EL (cell line): ENCODE results near the gene PLAC9.

Source experiments
- DNase-seq: peaks from one replicate; pipeline ENCODE4 v3.0.0-alpha.2; 2016

Gene PLAC9

DNA sequence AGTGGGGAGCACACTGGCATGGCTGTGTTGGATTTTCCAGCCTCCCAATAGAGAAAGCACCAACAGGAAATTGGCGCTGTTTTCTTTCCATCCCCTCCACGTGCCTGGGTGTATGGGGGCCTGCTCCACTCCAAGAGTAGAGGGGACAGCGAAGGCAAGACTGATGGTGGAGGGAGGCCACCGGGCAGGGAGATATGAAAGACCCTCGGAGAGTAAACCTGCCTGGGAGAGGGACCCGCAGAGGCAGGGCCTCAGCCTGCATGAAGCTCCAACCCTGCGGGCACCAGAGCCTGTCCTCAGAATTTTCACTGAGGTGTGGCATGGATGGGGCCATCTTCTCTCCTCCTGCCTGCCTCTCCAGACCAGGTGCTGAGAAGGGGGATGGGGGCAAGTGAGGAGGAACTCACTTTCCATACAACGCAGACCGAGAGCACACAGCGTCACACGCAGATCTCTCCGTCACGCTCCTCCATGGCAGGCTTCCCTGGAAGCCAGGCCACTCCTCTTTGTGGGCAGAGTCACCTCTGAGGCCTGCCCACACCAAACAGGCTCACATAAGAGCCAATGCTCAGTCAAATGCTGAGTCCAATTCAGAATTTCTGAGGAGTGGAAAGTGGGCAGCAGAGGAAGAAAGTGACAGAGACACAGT lies 54.0 kb downstream of the PLAC9 start:
- no peak for DNase-seq

DNA sequence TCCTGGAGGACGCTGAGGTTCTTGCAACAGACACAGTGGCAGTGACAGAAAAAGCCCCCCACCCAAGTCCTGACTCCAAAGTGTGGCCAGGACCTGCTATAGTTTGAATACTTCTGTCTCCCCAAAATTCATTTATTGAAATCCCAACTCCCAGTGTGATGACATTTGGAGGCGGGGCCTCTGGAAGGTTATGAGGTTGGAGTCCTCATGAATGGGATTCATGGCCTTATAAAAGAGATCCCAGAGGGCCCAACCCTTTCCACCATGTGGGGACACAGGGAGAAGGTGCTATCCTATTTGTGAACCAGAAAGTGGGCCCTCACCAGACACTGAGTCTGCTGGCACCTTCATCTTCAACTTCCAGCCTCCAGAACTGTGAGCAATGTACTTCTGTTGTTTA lies 54.5 kb downstream of the PLAC9 start:
- no peak for DNase-seq

DNA sequence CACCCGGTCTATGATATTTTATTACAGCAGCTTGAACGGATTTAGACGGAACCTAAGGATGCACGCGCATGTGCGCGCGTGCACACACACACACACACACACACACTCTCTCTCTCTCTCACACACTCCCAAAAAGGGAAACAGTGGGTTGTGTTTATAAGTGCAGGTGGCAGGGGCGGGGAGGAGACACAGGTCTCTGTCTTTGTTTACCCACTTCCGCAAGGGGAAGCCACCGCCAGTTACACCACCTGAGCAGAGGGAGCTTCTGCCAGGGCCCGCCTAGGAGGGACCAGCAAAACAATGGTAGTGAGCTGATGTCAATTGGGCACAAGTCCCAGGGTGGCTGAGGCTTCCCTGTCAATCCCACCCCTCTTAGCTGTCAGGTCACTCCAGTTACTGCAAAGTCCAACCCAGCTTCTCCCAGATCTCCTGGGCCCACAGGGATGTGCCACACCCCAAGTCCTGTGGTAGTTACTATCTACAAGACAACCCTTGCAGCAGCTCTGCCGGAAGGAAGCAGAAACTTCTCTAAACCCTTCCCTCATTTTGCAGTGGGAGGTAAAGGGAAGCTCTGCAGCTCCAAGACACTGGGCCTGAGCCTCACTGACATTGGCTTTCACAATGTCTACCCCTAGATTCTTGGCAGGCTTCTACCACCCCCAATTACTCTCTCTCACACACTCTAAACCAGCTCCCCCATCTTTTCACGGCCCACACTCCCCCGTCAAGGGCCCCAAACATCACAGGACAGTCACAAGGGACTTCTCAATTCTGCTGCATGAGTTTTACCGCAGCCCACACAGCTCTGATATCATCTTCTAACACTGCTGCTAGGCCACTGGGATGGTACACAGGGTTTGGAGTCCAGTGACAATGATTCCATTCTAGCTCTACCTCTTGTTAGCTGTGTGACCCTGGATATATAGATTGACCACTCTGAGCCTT lies 55.2 kb downstream of the PLAC9 start:
- no peak for DNase-seq

DNA sequence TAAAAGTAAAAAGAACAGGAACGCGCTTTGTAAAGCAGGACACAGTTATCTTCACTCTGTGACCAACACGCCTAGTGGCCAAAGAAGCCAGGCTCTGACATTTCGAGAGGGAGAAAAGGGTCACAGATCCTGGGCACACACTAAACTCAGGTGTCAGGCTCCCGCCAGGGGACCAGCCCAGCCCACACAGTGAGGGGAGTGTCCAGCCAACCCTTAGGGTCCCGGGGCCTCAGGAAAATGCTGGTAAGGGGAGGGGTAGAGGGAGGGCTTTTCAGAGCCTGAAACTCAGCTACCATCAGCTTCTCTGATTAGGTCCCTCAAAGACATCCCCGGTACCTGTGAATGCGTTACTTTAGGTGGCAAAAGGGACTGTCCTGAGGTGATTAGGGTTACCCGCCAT lies 56.2 kb downstream of the PLAC9 start:
- no peak for DNase-seq

DNA sequence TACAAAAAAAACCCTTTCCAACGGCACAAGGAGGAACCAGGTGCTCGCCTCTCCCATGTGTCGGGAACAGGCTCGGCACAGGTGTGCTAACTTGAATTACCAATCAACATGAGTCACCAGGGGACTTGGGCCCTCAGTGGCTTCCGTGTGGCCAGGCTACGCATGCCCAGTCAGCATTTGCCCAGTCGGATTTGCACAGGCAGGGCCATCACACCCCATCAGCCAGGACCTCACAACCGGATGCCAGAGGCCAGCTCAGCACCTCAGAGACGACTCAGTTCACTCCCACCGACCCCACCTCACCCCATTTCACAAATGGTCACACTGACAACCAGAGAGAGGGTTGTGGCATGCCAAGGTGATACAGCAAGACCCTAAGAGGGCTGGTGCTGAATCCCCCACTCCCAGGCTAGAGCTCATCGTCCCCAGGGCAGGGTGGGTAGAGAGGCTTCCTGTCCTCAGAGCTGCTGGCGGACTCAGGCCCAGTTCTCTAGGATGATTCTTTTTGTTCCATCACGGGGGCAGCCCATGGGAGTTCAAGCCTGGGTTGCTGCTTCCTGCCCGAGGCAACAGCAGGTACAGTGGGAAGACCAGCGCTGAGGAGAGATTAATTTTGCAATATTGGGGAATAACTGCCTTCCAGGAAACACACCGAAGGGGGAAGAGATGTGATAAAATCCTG lies 59.2 kb downstream of the PLAC9 start:
- no peak for DNase-seq

DNA sequence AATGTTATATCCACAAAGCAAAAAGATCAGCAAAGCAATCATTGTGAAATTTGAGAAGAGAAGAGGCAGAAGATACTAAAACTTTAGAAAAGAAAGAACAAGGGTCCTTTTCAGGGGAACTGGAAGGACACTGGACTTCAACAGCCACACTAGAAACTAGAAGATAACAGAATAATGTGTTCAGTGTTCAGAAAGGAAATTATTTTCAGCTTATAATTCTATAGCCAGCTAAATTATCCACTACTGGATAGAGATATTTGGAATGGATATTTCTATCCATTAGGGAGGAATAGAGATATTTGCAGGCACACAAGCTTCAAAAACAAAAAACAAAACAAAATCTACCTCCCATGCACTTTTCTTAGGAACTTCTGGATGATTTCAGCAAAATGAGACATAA lies 60.0 kb downstream of the PLAC9 start:
- DNase-seq: no peak

DNA sequence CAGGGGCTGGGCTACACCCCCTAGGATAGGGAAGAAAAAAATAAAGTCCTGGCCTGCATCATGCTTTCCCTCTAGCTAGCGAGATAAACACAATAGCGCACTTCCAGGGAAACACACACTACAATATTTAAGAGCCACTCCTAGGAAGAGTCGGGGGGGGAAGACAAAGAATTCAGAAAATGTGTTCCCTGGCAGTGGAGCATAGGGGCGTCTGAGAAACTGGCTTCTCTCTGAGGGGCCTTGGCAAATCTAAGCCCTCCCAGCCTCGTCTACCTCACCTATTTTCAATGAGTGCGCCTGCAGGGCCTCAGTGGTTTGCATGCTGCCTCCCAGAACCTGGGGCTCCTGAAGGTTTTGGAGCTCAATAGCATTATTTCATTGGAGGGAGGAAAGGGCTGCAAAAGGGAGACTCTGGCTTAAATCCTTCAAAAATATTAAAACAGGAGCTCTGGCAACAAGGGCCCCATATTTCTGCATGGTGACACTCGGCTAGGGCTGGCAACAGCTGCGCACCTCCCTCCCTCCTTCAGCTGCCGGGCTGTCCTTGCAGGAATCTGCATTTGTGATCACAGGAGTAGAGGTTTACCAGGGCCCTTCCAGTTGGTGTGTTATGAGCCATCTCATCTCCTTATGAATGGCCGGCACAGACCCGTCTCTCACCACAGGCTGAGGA lies 62.0 kb downstream of the PLAC9 start:
- no peak for DNase-seq
